LHCN-M2 (cell line): ENCODE measurements around the gene ZNF525. TPM values are rescaled to one million over a fixed set of nuclear protein-coding genes. Genes with fewer than 3 reads are reported as not detected.
A peak's percentile ranks its signal among the peaks of the same experiment; 100 is the strongest.
"Not testable (repeated sequence)": the region's sequence is repeated elsewhere in the genome, so short reads cannot be mapped to it uniquely, and the experiment has no call there.

ENCODE experiments used
- DNase-seq: peaks from one replicate; pipeline ENCODE4 v3.0.0-alpha.2; 2012; ENCODE audit warnings: low read depth
- total RNA-seq: library from RNA; depleted of rRNA; stranded (reverse); fragments of >200 nt; gene quantifications from 2 replicates; pipeline ENCODE4 v1.2.3, GENCODE V29; 2014; rRNA removed

The ZNF525 gene
- total RNA-seq, 1 experiment from 2014 or later: 8.3 TPM

GRCh38 chr19:53395840-53396524, 30.5 kb downstream of the ZNF525 start:
- DNase-seq: not testable (repeated sequence)

DNA sequence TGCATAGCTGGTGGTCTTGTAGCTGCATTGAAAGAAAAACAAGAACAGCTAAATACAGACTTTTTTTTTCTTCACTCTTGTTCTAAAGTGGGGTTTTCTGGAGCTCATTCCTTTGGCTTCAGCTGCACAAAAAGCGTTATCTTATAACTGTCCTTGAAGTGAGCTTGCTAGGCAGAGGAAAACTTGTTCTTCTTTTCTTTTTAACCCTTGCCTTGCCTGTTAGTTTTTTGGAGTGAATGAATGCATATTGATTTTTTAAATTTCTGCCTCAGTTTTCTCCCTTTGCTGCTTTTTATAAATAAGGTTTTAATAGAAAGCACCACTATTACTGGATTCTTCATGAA, 31.0 kb downstream of the ZNF525 start:
- DNase-seq: no peak

DNA sequence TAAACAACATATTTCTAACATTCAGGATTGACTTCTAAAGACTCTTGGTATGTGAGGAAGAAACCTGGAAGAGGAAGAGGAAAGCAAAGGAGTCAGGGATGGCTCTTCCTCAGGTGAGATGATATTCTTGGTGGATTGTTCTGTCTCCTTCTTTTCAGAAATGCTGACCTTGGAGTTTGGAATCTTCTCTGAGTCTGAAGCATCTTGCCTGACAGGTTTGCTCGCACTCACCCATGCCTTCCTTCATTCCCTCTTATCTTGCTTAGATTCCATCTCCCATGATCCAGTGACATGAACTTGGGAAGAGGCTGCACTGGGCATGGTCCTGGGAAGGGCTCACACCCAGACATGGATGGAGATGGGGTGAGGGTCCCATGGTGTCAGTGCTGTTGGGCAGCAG, 32.4 kb downstream of the ZNF525 start:
- DNase-seq: not testable (repeated sequence)

GRCh38 chr19:53409505-53410204, 44.1 kb downstream of the ZNF525 start:
- no peak for DNase-seq

GRCh38 chr19:53420520-53421315, 55.2 kb downstream of the ZNF525 start:
- DNase-seq: not testable (repeated sequence)

DNA sequence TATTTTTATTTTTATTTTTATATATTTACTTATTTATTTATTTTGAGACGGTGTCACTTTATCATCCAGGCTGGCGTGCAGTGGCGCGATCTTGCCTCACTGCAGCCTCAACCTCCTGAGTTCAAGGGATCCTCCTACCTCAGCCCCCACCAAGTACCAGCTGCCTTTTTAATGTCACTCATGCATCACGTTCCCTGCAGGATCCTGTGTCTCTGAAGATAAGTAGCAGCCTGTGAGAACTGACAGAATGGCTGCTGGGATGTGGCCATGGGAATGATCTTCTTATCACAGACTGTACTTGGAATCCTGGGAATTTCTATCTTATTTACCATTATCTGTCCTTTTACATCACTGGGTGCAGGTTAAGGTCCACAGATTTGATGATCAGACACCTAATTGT, 57.0 kb downstream of the ZNF525 start:
- DNase-seq: no peak

- not testable (repeated sequence) for DNase-seq
Measured at GRCh38 chr19:53423074-53423473, 57.6 kb downstream of the ZNF525 start.

GRCh38 chr19:53423680-53424079, 58.2 kb downstream of the ZNF525 start:
- not testable (repeated sequence) for DNase-seq

DNA sequence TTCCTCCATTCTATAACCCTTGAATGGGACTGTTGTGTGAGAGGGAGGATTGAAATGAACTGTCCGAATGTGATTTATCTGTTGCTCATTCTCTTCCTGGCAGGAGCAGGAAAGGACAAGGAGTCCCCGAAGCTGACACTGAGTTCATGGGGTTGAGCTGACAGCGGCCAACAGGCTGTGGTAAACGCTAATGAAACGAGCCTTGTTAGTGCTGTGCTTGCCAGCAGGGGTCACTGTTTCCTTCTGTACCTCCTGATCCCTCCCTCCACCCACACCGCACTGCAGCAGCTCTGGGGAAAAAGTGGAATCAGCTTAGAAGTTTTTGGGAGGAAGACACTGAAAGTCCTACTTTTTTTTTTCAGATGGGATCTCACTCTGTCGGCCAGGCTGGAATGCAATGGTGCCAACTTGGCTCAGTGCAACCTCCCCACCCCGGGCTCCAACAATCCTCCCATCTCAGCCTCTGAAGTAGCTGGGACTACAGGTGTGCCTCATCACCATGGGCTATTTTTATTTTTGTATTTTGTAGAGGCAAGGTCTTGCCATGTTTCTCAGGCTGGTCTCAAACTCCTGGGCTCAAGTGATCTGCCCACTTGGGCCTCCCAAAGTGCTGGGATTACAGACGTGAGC, 59.6 kb downstream of the ZNF525 start:
- peak; percentile 52 for DNase-seq

- peak; percentile 83 for DNase-seq
Measured at GRCh38 chr19:53431399-53432087, 66.0 kb downstream of the ZNF525 start, which contains the start of gene ZNF761. Gene ZNF761, plus strand, starts transcription at chr19:53431984. Its CDS starts 15,285 bp downstream, at chr19:53447269.

GRCh38 chr19:53432088-53432661, 66.7 kb downstream of the ZNF525 start:
- peak; percentile 27 for DNase-seq

Other genes starting within 250 kb of the ZNF525 start
- 2.4 and 2.9 TPM in 2 replicates for gene ZNF415, start 232.8 kb upstream of the ZNF525 start, total RNA-seq
- gene ZNF347, start 206.7 kb upstream of the ZNF525 start, total RNA-seq: 4.2 and 5.6 TPM in 2 replicates
- gene ZNF665, start 172.3 kb upstream of the ZNF525 start, total RNA-seq: 0.11 TPM in 1 of 2 replicates, not detected in the other
- gene ZNF677, start 110.8 kb upstream of the ZNF525 start, total RNA-seq: 4.2 and 6.7 TPM in 2 replicates
- not detected in 2 replicates for gene VN1R2, start 107.4 kb upstream of the ZNF525 start, total RNA-seq
- gene VN1R4, start 98.0 kb upstream of the ZNF525 start, total RNA-seq: not detected in 2 replicates
- gene ZNF845, start 32.0 kb upstream of the ZNF525 start, total RNA-seq: 8.5 and 9.8 TPM in 2 replicates
- 11.3 and 15.8 TPM in 2 replicates for gene ZNF765, start 29.4 kb downstream of the ZNF525 start, total RNA-seq
- 11.8 and 16.1 TPM in 2 replicates for gene ZNF761, start 66.3 kb downstream of the ZNF525 start, total RNA-seq
- gene ZNF813, start 102.0 kb downstream of the ZNF525 start, total RNA-seq: 3.5 and 5.7 TPM in 2 replicates
- gene ZNF331, start 172.4 kb downstream of the ZNF525 start, total RNA-seq: 12.6 and 16.1 TPM in 2 replicates